HG03064 (cell line): Measurements from ENCODE around the gene PRKCE.
A peak's percentile ranks its signal among the peaks of the same experiment; 100 is the strongest.

Experiments used
- ATAC-seq: cut with Tn5 transposase; IDR thresholded peaks from one replicate; pipeline ENCODE4 v1.9.1; 2021; ENCODE audit warnings: low read depth; ENCODE audit not compliant: unreplicated experiment

PRKCE gene

GRCh38 chr2:45664635-45665261 lies 13.3 kb downstream of the PRKCE start:
- ATAC-seq: no peak

- no peak for ATAC-seq
Measured at GRCh38 chr2:45668509-45668908, 17.0 kb downstream of the PRKCE start.

GRCh38 chr2:45669032-45669486 lies 17.6 kb downstream of the PRKCE start:
- ATAC-seq: no peak

GRCh38 chr2:45670646-45671045 lies 19.2 kb downstream of the PRKCE start:
- ATAC-seq: no peak

- no peak for ATAC-seq
Measured at GRCh38 chr2:45672138-45672537, 20.7 kb downstream of the PRKCE start.

GRCh38 chr2:45674035-45674816 lies 22.8 kb downstream of the PRKCE start:
- no peak for ATAC-seq

GRCh38 chr2:45675263-45675812 lies 23.9 kb downstream of the PRKCE start:
- no peak for ATAC-seq

- ATAC-seq: no peak
Measured at GRCh38 chr2:45676088-45676487, 24.6 kb downstream of the PRKCE start.

GRCh38 chr2:45678791-45679348 lies 27.4 kb downstream of the PRKCE start:
- no peak for ATAC-seq

- ATAC-seq: no peak
Measured at GRCh38 chr2:45680351-45680967, 29.0 kb downstream of the PRKCE start.

- ATAC-seq: peak; percentile 87
Measured at GRCh38 chr2:45681675-45682074, 30.2 kb downstream of the PRKCE start.

GRCh38 chr2:45683292-45683691 lies 31.8 kb downstream of the PRKCE start:
- ATAC-seq: no peak

GRCh38 chr2:45684756-45685155 lies 33.3 kb downstream of the PRKCE start:
- no peak for ATAC-seq

- ATAC-seq: no peak
Measured at GRCh38 chr2:45685260-45685659, 33.8 kb downstream of the PRKCE start.

- ATAC-seq: no peak
Measured at GRCh38 chr2:45687964-45688363, 36.5 kb downstream of the PRKCE start.

- no peak for ATAC-seq
Measured at GRCh38 chr2:45688479-45689298, 37.2 kb downstream of the PRKCE start.

- no peak for ATAC-seq
Measured at GRCh38 chr2:45690231-45690630, 38.8 kb downstream of the PRKCE start.

- ATAC-seq: peak; percentile 41
Measured at GRCh38 chr2:45691171-45691999, 39.9 kb downstream of the PRKCE start.

GRCh38 chr2:45692566-45692965 lies 41.1 kb downstream of the PRKCE start:
- no peak for ATAC-seq
